GM21737 (cell line): ENCODE data around the gene ANKZF1.

Source experiments
- ATAC-seq: cut with Tn5 transposase; IDR thresholded peaks from one replicate; pipeline ENCODE4 v1.9.1; 2021; ENCODE audit warnings: mild to moderate bottlenecking, moderate library complexity; ENCODE audit not compliant: unreplicated experiment

The ANKZF1 gene

GRCh38 chr2:219225350-219225749 is 4.3 kb upstream of the ANKZF1 start:
- no peak for ATAC-seq

DNA sequence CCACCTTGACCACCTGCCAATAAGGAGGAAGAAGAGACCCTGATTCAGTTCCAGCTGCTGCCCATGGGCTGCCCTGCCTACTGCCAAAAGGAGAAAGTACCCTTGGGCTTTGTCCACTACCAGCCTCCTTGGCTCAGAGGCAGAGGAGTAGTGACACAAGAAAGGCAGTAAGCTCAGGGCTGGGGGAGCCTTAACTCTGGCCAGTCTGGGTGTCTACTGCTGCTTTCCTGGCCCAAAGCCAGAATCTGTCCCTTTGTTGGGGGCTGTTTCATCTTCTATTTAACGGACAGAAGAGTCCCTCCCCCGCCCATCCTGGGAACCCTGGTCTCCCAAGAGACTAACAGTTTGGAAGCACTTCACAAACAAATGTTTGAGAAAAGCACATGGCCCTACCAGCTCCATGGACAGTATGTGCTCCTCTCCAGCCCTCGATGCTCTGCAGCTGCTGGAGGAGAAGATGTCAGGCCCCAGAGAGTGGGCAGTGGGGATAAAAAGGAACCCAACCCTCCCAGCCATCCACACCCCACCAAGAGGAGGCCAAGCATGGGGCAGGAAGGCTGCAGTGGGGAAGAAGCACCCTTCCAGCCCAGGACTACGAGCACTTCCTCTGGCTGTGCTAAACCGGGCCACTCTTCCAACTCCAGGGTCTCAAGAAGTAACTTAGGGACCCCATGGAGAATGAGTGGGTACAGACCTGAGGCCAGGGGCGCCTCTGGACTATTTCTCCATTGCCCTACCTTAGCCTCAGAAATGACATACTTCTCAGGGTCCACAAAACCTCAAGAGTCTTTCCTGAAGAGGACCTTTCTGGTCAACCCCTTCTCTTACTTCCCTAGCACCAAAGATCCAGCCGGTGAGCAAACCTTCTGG is 1.3 kb upstream of the ANKZF1 start:
- ATAC-seq: no peak

DNA sequence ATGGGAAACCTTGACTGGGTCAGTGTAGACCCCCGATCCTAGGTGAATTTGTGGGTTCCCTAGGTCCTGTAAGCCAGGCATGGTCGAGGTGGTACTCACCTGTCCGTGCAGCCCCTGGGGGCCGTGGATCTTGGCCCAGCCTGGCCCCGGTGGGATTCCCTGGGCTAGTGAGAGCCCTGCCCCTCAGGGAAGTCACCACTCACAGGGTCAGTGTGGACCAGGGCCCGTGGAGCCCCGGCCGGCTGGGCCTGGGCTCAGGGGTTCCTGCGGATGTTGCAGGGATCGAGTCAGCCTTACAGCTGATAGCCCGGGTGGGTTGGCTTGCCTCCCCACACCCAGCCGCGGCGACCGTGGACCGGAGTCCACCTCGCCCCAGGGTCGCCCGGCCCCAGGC is 698 bp upstream of the ANKZF1 start:
- ATAC-seq: no peak

DNA sequence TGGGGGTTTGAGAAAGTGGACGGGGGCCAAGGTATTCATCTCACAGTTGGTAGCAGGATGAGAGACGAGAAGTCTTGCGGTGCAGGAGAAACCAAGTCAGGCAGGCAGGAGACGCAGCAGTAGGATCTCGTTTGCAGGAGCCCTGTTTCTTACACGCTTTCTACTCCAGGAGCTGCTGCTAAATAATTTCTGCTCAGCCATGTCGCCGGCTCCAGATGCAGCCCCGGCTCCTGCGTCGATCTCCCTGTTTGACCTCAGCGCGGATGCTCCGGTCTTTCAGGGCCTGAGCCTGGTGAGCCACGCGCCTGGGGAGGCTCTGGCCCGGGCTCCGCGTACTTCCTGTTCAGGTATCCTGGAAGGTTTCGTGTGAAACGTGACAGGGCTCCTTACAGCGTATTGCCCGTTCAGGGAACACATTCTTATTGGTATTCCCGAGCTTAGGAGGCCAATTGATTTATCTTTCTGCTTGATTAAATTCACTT is 494 bp downstream of the ANKZF1 start:
- ATAC-seq: no peak

GRCh38 chr2:219234331-219234730 is 4.7 kb downstream of the ANKZF1 start:
- no peak for ATAC-seq

GRCh38 chr2:219243291-219243761 is 13.7 kb downstream of the ANKZF1 start:
- no peak for ATAC-seq

DNA sequence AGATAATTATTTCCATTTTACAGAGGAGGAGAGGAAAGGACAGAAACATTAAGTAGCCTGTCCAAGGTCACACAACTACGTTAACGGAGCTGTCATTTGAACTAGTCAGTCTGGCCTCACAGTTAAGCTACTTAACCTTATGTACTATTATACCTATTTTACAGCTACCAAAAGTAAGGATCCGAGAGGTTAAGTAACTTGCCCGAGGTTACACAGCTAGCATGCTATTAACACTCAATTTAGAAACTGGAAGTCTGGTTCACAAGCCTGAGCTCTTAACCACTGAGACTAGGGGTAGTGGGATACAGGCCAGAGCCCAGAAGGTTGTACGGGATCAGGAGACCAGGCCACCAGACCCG is 15.2 kb downstream of the ANKZF1 start:
- no peak for ATAC-seq

DNA sequence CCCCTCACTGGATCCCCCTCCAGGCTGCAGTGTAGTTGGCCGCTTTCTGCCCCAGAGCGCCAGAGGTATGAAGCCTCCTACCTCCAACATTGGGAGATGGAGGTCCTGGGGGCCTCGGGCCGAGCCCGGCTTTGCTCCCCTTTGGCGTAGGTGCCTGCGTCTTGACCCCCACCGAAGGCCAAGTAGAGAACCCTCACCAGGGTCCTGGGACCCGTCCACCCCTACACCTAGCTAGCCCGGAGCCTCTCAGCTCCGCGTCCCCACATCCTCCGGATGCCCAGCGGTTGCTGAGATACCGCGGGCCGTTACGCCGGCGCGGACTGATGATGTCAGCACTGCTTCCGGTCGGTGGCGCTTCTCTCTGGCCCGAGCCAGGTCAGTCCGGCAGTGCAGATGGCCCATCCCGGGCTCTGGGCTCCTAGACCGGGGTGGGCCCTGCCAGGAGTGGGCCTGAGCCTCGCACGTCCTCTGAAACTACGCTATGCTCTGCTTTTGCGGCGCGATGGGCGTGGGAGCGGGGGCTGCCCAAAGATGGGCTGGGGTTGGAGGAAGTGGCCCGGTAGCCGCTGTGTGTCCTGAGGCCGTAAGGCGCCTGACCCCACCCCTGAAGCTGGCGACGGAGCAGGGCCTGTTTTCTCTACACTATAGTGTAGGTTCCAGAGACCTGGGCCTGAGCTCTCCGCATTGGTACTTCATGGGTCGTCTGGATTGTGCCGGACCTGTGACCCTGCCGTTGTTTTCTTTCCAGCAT is 15.7 kb downstream of the ANKZF1 start, which contains the start of the genes GLB1L and STK16:
TSS of gene GLB1L (minus strand) at position 297 of the 751 bp plus-strand sequence. CDS start 1,871 bp downstream, outside the sequence.
TSS of gene STK16 (plus strand) at position 332 of the 751 bp plus-strand sequence. CDS start 521 bp downstream, outside the sequence.
- ATAC-seq: peak; percentile 61

GRCh38 chr2:219245899-219246230 is 16.3 kb downstream of the ANKZF1 start:
- no peak for ATAC-seq

DNA sequence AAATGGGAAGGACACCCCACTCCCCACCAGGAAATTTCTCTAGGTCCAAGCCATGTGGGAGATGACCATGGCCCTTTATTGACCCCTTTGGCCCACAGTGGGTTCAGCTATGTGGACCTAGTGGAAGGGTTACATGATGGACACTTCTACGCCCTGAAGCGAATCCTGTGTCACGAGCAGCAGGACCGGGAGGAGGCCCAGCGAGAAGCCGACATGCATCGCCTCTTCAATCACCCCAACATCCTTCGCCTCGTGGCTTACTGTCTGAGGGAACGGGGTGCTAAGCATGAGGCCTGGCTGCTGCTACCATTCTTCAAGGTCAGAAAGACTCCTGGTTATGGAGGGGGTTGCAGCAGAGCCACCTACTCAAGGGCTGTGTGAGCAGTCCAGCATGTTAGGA is 17.0 kb downstream of the ANKZF1 start:
- ATAC-seq: no peak

DNA sequence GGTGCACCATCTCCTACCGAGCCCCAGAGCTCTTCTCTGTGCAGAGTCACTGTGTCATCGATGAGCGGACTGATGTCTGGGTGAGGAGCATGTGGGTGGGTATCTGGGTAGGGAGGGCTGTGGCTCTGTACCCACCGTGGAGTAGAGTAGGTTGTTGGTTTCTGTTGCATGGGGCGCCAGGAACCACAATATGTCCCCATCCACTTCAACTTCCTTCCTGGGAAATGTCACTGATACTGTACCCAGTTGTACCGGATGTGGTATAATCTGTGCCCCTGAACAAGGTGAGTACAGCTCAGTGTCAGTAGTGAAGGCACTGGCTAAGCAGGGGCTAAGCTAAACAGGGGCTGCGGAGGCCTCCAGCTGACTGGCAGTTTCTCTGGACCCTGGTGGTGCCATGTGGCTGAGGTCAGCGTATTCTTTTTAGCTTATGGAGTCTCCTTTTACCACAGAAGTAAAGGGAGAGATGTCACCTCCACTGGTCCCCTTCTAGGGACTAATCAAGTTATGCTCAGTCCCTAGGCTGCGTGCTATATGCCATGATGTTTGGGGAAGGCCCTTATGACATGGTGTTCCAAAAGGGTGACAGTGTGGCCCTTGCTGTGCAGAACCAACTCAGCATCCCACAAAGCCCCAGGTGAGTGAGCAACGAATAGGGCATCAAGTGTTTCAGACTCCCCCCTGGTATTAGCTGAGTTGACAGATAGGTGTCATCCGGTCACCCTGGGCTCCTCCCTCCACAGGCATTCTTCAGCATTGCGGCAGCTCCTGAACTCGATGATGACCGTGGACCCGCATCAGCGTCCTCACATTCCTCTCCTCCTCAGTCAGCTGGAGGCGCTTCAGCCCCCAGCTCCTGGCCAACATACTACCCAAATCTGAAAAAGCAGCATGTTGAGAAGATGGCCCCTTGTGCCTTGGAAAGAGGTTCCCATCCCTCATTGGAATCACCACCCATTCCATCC is 18.4 kb downstream of the ANKZF1 start:
- ATAC-seq: no peak

DNA sequence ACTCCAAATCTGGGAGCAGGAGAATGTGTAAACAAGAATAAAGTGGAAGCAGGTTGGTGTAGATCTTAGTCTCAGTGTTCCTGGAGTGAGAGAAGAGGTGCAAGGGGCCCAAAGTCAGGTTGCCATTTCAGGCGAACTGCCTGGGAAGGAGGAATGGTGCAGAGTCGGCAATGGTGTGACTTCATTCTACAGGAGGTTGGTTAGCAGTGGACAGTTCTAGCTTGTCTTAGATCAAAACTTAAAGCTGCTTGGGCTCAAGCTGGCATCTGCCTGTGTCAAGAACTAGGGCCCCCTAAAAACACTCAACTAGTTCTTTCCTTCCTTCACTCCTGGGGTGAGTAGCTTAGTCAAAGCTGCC is 19.2 kb downstream of the ANKZF1 start:
- no peak for ATAC-seq

DNA sequence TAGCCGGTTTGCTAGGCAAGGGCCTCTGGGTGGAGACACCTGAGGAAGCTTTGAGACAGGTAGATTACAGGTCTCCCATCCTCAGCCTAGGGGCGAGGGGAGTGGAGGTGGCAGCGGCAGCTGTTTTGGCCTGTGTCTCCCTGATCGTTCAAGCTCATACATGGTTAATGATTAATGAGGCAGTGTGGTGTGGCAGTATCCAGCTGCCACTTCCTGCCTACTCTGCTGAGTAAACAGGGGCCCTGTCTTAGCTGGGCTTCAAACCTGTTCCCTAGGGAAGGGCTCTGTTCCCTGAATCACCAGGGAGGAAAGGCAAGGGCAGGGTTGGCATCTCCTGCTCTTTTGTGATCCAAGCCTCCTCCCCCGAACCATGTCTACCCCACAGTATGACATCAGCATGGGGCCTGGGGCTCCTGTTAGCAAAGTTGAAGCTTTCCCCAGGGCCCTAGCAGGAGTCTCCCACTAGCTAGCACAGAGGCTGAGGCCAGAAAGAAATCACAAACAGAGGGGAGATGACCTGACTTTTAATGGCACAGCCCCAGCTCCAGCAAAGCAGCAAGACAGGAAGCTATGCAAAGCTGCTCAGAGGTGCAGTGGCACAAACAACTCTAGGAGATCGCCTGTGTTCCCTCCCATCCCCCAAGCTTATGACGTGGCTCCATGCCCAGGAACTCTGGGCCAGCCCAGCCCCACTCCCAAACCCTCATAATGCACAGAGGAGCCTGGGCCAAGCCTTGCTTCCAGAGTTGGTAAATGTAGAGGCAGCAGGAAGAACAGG is 19.8 kb downstream of the ANKZF1 start:
- ATAC-seq: peak; percentile 41

DNA sequence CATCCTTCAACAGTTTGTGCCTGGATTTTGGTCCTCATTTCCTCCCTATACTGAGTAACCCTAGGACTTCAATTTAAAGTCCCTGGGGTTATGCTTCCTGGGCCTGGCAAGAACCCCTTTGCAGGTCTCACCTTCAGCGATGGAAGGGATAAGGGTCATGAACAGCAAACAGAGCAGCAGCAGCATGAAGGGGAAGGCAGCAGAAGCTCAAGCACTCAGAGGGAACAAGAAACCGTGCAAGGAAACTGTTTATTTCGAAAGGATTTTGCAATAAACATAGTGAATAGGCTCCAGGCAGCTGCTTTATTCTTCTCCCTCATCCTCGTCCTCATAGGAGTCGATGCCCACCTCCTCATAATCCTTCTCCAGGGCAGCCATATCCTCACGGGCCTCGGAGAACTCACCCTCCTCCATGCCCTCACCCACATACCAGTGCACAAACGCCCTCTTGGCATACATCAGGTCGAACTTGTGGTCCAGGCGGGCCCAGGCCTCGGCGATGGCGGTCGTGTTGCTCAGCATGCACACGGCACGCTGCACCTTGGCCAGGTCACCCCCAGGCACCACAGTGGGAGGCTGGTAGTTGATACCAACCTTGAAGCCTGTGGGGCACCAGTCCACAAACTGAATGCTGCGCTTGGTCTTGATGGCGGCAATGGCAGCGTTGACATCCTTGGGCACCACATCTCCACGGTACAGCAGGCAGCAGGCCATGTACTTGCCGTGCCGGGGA is 20.6 kb downstream of the ANKZF1 start:
- ATAC-seq: no peak

DNA sequence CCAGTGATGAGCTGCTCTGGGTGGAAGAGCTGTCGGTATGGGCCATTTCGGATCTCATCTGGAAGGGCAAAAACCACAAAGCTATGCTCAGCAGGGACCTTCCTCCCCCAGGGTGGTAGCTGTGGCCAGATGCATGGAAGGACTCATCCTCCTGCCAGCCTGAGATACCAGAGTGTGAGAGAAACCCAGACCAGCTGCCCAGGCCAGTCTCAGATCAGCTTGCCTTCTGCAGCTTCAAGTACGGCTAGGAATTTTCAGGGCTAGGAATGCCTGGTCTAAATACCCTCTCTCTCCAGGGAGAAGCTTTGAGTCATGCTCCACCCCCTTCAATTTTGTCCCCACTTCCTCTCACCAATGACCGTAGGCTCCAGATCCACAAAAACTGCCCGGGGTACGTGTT is 22.1 kb downstream of the ANKZF1 start:
- no peak for ATAC-seq

DNA sequence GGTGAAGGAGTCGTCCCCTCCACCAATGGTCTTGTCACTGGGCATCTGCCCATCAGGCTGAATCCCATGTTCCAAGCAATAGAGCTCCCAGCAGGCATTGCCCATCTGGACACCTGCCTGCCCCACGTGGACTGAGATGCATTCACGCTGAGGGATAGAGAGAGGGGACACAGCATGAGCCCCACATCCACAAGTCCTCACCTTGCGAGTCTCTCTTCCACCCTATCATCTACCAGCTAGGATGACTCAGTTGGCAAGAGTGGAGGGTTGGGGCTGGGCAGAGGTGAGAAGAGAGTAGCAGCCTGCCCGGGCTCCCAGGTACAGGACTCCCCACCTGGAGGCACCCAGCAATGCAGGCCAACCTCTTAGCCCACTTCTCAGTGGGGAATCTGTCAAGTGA is 22.5 kb downstream of the ANKZF1 start:
- no peak for ATAC-seq

DNA sequence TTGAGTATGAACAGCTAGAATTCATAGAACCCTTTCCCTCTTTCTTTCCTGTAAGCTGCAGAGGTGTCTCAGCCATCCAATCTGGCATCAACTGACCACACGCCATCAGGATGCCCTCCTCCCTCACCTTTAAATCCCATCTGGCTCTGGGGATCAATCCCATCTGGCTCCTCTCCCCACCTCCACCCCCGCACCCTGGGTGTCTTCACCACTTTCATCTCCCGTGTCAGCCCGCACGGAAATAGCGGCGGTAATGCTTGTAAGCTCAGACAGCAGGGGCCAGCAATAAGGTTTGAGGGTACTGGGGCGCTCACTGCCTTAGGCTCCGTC is 22.9 kb downstream of the ANKZF1 start:
- no peak for ATAC-seq

DNA sequence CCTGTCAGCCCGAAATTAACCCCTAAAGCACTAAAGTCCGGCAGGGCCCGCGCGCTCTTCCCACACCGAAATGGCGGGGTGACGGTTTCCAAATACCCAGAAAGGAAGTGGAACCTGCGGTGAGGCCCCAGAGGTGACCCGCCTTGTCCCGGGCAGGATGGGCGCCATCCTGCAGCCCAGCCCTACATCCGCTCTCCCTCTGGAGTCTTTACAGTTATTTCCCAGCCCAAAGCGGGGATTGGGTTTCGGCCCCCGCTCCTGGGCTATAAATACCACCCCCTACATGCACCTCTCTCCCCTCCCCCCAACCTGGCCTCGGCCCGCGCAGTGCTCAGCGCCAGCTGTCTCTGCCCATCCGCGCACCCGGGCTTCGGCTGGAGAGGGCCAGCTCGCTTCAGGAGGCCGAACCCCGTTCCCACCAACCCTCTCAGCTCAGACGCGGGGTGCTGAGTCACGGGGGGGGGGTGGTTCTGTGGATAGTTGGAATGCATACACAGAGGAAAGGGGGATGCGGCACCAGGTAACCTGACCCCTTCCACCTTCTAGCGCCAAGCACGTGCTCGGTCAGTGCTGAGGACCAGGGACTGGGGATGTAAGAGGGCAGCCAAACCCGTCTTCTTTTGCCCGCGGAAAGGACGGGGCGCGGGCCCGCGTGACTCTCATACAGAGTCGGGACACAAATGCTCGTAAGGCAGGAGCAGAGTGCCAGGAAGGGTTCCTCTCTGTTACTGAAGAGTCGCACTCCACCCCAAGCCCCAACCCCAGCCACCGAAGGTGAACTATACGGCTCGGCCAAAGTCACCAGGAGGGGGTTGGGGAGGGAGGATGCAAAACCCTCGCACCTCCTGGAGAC is 23.5 kb downstream of the ANKZF1 start, which contains the start of gene TUBA4B:
TSS of gene TUBA4B (plus strand) at position 344 of the 853 bp plus-strand sequence. CDS start at position 509, 165 bp downstream.
- ATAC-seq: no peak
